K562 treated with DMSO at 1 percent for 48 hours (cell line): Measurements from ENCODE around the gene OR4C46. TPM values are rescaled to one million over a fixed set of nuclear protein-coding genes. Genes with fewer than 3 reads are reported as not detected.

ENCODE experiments used
- total RNA-seq: library from RNA; unstranded; fragments of 300-600 nt; gene quantifications from 2 replicates; pipeline ENCODE4 v1.2.3, GENCODE V29; 2022; ENCODE audit warnings: low replicate concordance; ENCODE audit errors: extremely low read depth

The OR4C46 gene
- not detected in 2 replicates for total RNA-seq

DNA sequence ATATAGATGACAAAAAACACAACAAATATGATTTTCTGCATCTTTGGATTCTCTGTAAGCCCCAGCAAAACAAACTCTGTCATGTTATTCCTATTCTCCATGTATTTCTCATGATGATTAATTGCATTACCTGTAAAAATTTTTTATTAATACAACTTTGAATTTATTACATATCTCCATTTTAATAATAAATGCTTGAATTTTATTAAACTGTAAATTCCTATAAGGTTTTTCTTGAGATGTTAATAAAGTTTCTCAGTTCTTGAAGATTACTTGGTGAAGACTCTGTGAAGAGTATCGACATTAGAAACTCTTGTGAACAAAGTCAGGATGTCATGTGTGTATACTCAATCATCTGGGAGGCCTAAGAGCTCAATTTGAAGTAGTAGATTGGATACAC, at the start of gene OR4C46:
Gene OR4C46 (minus strand): TSS at position 101 of the 400 bp plus-strand sequence. CDS start 0 bp downstream, at position 101.

Other genes with a start within 250 kb of the OR4C46 start
- gene OR4A5, start 102.8 kb upstream of the OR4C46 start, total RNA-seq, result not detected in 2 replicates